ENCODE data around the gene SOCS2. TPM values are rescaled to one million over a fixed set of nuclear protein-coding genes. Genes with fewer than 3 reads are reported as not detected.

SOCS2 gene
- total and polyA plus RNA-seq, 10 donors, result 5.3 to 32.3 (median 12.2) TPM

- Histone ChIP-seq H3K27me3 (replicated peaks in 1 of 7) (peaks cover 0 to 5% (median 0%) of the 10 kb centered on the region in 7 donors), H3K27ac (no peak overlapping the region), H3K4me3 (no peak overlapping the region), H3K4me1 (peaks cover 0 to 2% (median 0%) of the 10 kb centered on the region in 6 donors), H3K36me3 (peaks cover 0 to 11% (median 0%) of the 10 kb centered on the region in 6 donors), H3K9me3 (peaks cover under 1 to 13% (median 6%) of the 10 kb centered on the region in 8 donors)
- DNase-seq, result no peak
- no peak for TF ChIP-seq POLR2A (IDR thresholded peaks at IDR 0.05)
- TF ChIP-seq, protein P1, sequence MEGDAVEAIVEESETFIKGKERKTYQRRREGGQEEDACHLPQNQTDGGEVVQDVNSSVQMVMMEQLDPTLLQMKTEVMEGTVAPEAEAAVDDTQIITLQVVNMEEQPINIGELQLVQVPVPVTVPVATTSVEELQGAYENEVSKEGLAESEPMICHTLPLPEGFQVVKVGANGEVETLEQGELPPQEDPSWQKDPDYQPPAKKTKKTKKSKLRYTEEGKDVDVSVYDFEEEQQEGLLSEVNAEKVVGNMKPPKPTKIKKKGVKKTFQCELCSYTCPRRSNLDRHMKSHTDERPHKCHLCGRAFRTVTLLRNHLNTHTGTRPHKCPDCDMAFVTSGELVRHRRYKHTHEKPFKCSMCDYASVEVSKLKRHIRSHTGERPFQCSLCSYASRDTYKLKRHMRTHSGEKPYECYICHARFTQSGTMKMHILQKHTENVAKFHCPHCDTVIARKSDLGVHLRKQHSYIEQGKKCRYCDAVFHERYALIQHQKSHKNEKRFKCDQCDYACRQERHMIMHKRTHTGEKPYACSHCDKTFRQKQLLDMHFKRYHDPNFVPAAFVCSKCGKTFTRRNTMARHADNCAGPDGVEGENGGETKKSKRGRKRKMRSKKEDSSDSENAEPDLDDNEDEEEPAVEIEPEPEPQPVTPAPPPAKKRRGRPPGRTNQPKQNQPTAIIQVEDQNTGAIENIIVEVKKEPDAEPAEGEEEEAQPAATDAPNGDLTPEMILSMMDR (IDR thresholded peaks at IDR 0.05 in 8 of 11, conservative IDR thresholded peaks at IDR 0.05 in 3 of 11), result no peak
- TF ChIP-seq POLR2AphosphoS5 (IDR thresholded peaks at IDR 0.05), result no peak
- intact Hi-C loops (cut with DNase I; ENCODE audit: low total_unique reads), result no loop called here
- 63 to 78% (median 70%) methylated on average over 6 of the region's 6 CpGs for WGBS, 5 donors
Measured at GRCh38 chr12:93563807-93564538, 8.5 kb upstream of the SOCS2 start.

DNA sequence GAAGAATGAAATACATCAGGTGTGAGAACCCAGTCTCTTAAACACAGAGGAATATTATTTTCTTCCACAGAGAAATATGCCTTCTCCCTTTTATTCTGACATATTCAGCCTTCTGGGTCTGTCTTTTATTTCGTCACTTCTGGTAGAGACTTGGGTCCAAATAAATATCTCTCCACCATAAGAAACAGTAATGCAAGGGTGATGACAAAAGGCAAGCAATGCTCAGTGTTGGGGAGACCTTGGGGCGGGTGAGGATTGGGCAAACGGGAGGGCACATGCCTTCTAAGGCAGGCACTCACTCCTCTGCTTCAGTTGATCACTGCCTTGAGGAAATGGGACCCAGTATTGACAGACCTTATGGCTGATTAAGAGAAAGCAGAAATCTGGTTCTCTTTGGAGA, 6.7 kb upstream of the SOCS2 start:
- TF ChIP-seq, protein P1 (IDR thresholded peaks at IDR 0.05 in 8 of 11, conservative IDR thresholded peaks at IDR 0.05 in 3 of 11), result no peak
- no peak for TF ChIP-seq POLR2A (IDR thresholded peaks at IDR 0.05)
- Histone ChIP-seq H3K36me3 (peaks cover 0 to 11% (median 0%) of the 10 kb centered on the region in 6 donors), H3K4me1 (peaks cover 0 to 20% (median 10%) of the 10 kb centered on the region in 6 donors), H3K9me3 (peaks cover 0 to 5% (median 3%) of the 10 kb centered on the region in 8 donors), H3K4me3 (no peak overlapping the region), H3K27me3 (replicated peaks in 1 of 7) (peaks cover 0 to 22% (median 0%) of the 10 kb centered on the region in 7 donors), H3K27ac (no peak overlapping the region)
- intact Hi-C loops (cut with DNase I; ENCODE audit: low total_unique reads), result loop anchor here (5.0 kb wide), 1 partner anchor 537 kb away; no protein-coding TSS in a partner anchor
- no peak for DNase-seq
- WGBS, 5 donors, result 91 to 98% (median 92%) methylated on average over 3 of the region's 3 CpGs

- WGBS, 5 donors, result 66 to 92% (median 76%) methylated on average over 3 of the region's 3 CpGs
- DNase-seq, result no peak
- peaks cover 0 to 34% (median 19%) of the 10 kb centered on the region in 6 donors for H3K4me1 ChIP-seq
- H3K36me3 ChIP-seq, result peaks cover 0 to 11% (median 0%) of the 10 kb centered on the region in 6 donors
- intact Hi-C loops (cut with DNase I; ENCODE audit: low total_unique reads), result loop anchor here (5.0 kb wide), 1 partner anchor 535 kb away; no protein-coding TSS in a partner anchor
- H3K9me3 ChIP-seq, result no peaks in the 10 kb centered on the region
- TF ChIP-seq POLR2AphosphoS5 (IDR thresholded peaks at IDR 0.05), result no peak
- peaks cover 0 to 36% (median 8%) of the 10 kb centered on the region in 7 donors for H3K27me3 ChIP-seq (replicated peaks in 1 of 7)
- no peak overlapping the region for H3K27ac ChIP-seq
- H3K4me3 ChIP-seq, result no peak overlapping the region
Measured at GRCh38 chr12:93567174-93567573, 5.3 kb upstream of the SOCS2 start.

DNA sequence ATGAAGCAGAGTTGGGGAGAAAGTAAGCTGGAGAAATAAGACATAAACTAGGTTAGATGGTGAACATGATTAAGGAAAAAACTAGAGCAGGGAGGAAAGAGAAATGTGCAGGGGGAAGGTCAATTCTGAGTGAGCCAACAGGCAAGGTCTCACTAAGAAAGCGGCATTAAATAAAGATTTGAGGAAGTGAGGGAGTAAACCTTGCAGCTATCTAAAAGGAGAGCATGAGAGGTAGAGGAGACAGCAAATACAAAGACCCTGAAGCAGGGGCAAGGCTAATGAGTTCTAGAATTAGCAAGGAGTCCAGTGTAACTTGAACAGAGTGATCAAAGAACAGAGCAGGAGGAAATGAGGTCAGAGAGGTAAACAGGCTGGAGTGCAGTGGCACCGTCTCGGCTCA, 4.4 kb upstream of the SOCS2 start:
- peaks cover 0 to 45% (median 15%) of the 10 kb centered on the region in 7 donors for H3K27me3 ChIP-seq (replicated peaks in 1 of 7)
- H3K9me3 ChIP-seq, result no peaks in the 10 kb centered on the region
- peaks cover 8 to 43% (median 29%) of the 10 kb centered on the region in 6 donors for H3K4me1 ChIP-seq
- intact Hi-C loops (cut with DNase I; ENCODE audit: low total_unique reads), result loop anchor here (5.0 kb wide), 1 partner anchor 534 kb away; no protein-coding TSS in a partner anchor
- TF ChIP-seq POLR2A (IDR thresholded peaks at IDR 0.05) (no peak), POLR2AphosphoS5 (IDR thresholded peaks at IDR 0.05) (no peak)
- TF ChIP-seq, protein P1 (IDR thresholded peaks at IDR 0.05 in 8 of 11, conservative IDR thresholded peaks at IDR 0.05 in 3 of 11), result no peak
- H3K36me3 ChIP-seq, result peaks cover 0 to 11% (median 0%) of the 10 kb centered on the region in 6 donors
- DNase-seq, result no peak
- H3K27ac ChIP-seq, result no peak overlapping the region
- H3K4me3 ChIP-seq, result no peak overlapping the region
- 59 to 75% (median 72%) methylated on average over 3 of the region's 3 CpGs for WGBS, 5 donors

All from spleen (tissue), 11 donors.